B cell (primary cell): ENCODE results near the gene GADL1. TPM values are rescaled to one million over a fixed set of nuclear protein-coding genes. Genes with fewer than 3 reads are reported as not detected.

ENCODE experiments used
- ATAC-seq: fragments of 200-7000 bp; cut with Tn5 transposase; one replicate; pipeline ENCODE4 v1.10.0; 2021; ENCODE audit warnings: low read depth, mild to moderate bottlenecking, moderate number of reproducible peaks, moderate library complexity
- CTCF ChIA-PET: fragments of 350-600 bp; sonication (Branson Sonifier 250); formaldehyde crosslinking; loops from one replicate; lab custom pipeline; 2021; ENCODE audit warnings: antibody characterized with exemption, inconsistent platforms; lab: Charles Lee
- POLR2A ChIA-PET: fragments of 350-600 bp; sonication (Branson Sonifier 250); formaldehyde crosslinking; loops from one replicate; lab custom pipeline; 2021; ENCODE audit warnings: antibody characterized with exemption; lab: Charles Lee
- DNase-seq: peaks from one replicate; pipeline ENCODE4 v3.0.0; 2013
- H2AFZ ChIP-seq: 2 replicates; pipeline ENCODE4 v1.6.1; 2012; ENCODE audit warnings: mild to moderate bottlenecking, low read depth, low read length; ENCODE audit not compliant: insufficient read depth, poor library complexity, severe bottlenecking
- H3K27ac ChIP-seq, 2 donors: 1 replicate in 1 of 2; 2 replicates in 1 of 2; pipeline ENCODE4 v1.5.1; 2012 to 2013; ENCODE audit warnings: low read length in 2 of 2, mild to moderate bottlenecking in 2 of 2, moderate library complexity in 1 of 2
- H3K27me3 ChIP-seq, 4 experiments: fragments of 200-600 bp in 1 of 4; sonication (generic) in 1 of 4; replicated peaks in 1 of 4; 1 replicate in 2 of 4; 2 replicates in 2 of 4; pipeline versions ENCODE4 v1.6.1 to v1.7.0; 2013 to 2016; ENCODE audit warnings: low read length in 3 of 4, mild to moderate bottlenecking in 2 of 4, mixed read lengths in 1 of 4, moderate library complexity in 1 of 4; ENCODE audit not compliant: insufficient read depth in 4 of 4, control insufficient read depth in 3 of 4; ENCODE audit errors: control extremely low read depth in 1 of 4
- H3K36me3 ChIP-seq, 2 experiments: replicated peaks in 1 of 2; 1 replicate in 1 of 2; 2 replicates in 1 of 2; pipeline versions ENCODE4 v1.6.1 to v1.7.1; 2013; ENCODE audit warnings: low read length in 1 of 2; ENCODE audit not compliant: insufficient read depth in 2 of 2, control insufficient read depth in 1 of 2; ENCODE audit errors: control extremely low read depth in 1 of 2, extremely low read depth in 1 of 2
- H3K4me1 ChIP-seq, 2 donors: fragments of 200-600 bp in 1 of 2; sonication (generic) in 1 of 2; 1 replicate in 1 of 2; 2 replicates in 1 of 2; pipeline versions ENCODE4 v1.5.1 to v1.6.1; 2013 to 2017; ENCODE audit warnings: low read length in 2 of 2; ENCODE audit not compliant: control insufficient read depth in 2 of 2, insufficient read depth in 2 of 2
- H3K4me2 ChIP-seq: replicated peaks from 2 replicates; pipeline ENCODE3; 2012; ENCODE audit warnings: mild to moderate bottlenecking, low read depth, low read length; ENCODE audit not compliant: poor library complexity, severe bottlenecking
- H3K4me3 ChIP-seq, 5 experiments: fragments of 200-600 bp in 1 of 5; sonication (generic) in 1 of 5; 1 replicate in 3 of 5; 2 replicates in 2 of 5; pipeline versions ENCODE4 v1.5.1 to v1.7.0; 2011 to 2016; ENCODE audit warnings: low read length in 4 of 5, mild to moderate bottlenecking in 4 of 5, low read depth in 2 of 5, control low read depth in 1 of 5, moderate library complexity in 1 of 5; ENCODE audit not compliant: insufficient read depth in 1 of 5; ENCODE audit errors: control extremely low read depth in 1 of 5, extremely low read depth in 1 of 5
- H3K79me2 ChIP-seq: fragments of 200-600 bp; sonication (generic); one replicate; pipeline ENCODE4 v1.6.0; 2016; ENCODE audit warnings: low read length; ENCODE audit not compliant: control insufficient read depth, insufficient read depth
- H3K9ac ChIP-seq: fragments of 200-600 bp; sonication (generic); 2 replicates; pipeline ENCODE4 v1.6.1; 2017; ENCODE audit warnings: mild to moderate bottlenecking, low read length, moderate library complexity
- H3K9me3 ChIP-seq, 3 donors: one replicate each; pipeline versions ENCODE4 v1.6.1 to v1.7.1; 2013; ENCODE audit warnings: low read length in 2 of 3; ENCODE audit not compliant: control insufficient read depth in 2 of 3, insufficient read depth in 1 of 3; ENCODE audit errors: control extremely low read depth in 1 of 3
- H4K20me1 ChIP-seq: 2 replicates; pipeline ENCODE4 v1.6.0; 2012; ENCODE audit warnings: mild to moderate bottlenecking, low read length; ENCODE audit not compliant: insufficient read depth, control insufficient read depth, poor library complexity, severe bottlenecking
- H3K27ac Mint-ChIP-seq: one replicate; pipeline ENCODE4 v1.8.0; 2021; ENCODE audit warnings: mixed read lengths
- H3K27me3 Mint-ChIP-seq: one replicate; pipeline ENCODE4 v1.8.0; 2021; ENCODE audit warnings: mixed read lengths
- H3K4me1 Mint-ChIP-seq: one replicate; pipeline ENCODE4 v1.8.0; 2021; ENCODE audit warnings: mixed read lengths
- H3K4me3 Mint-ChIP-seq: one replicate; pipeline ENCODE4 v1.8.0; 2021; ENCODE audit warnings: mixed read lengths
- H3K9me3 Mint-ChIP-seq: one replicate; pipeline ENCODE4 v1.8.0; 2022; ENCODE audit warnings: mixed read lengths; ENCODE audit not compliant: insufficient read depth
- EZH2 ChIP-seq: IDR thresholded peaks from 2 replicates; pipeline ENCODE4 v1.6.1; 2012; ENCODE audit warnings: borderline replicate concordance, low read depth, mild to moderate bottlenecking, moderate library complexity, low read length; ENCODE audit not compliant: insufficient read depth, poor library complexity, severe bottlenecking
- WGBS: methylation state at CpG from one replicate; pipeline ENCODE4 v1.1.5; 2013; ENCODE audit warnings: missing lambda C conversion rate; ENCODE audit not compliant: insufficient coverage; 5-methylcytosine and 5-hydroxymethylcytosine counted together
- intact Hi-C: fragments of 100-400 bp; cut with micrococcal nuclease; formaldehyde crosslinking; loops from one replicate; pipeline ENCODE4 v1.10.0; 2022
- polyA plus RNA-seq: library from polyadenylated mRNA; depleted of rRNA; stranded (reverse); fragments of >200 nt; gene quantifications from 2 replicates; pipeline ENCODE4 v1.2.3, GENCODE V29; 2012
- total RNA-seq, 2 donors: library from RNA; stranded (reverse); fragments of 120-200 nt in 1 of 2; gene quantifications; 1 replicate in 1 of 2; 2 replicates in 1 of 2; pipeline versions ENCODE4 v1.2.3 to v1.2.4, GENCODE V29; 2013 to 2022
- TF ChIP-seq, protein P1 (sequence below): fragments of 200-600 bp; IDR thresholded peaks from one replicate; pipeline ENCODE4 v1.8.0; 2022; ENCODE audit warnings: antibody characterized with exemption, mild to moderate bottlenecking

The GADL1 gene
- total and polyA plus RNA-seq, 2 donors (not counting 1 experiment from before 2014, with no cell fraction given), result not detected

DNA sequence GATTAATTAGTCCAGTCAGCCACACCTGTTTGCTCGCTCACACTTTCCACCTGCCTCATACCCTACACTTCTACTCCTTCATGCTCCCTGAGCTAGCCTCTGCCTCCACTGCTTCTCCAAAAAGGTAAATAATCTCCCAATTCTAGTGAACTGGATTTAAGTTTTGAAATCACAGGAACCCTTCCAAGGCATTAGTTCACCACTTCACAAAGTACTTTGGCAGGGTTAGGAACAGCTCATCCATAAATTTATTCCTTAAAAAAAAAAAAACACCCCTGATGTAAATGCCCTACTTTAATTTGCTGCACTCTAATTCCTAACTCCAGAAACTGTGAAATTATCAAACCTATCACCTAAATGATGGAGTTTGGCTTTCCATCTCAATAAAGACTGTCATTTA is 58.3 kb downstream of the GADL1 start:
- no peaks in the 10 kb centered on the region for H3K36me3 ChIP-seq
- DNase-seq (no peak), ATAC-seq (no peak)
- Mint-ChIP-seq H3K9me3 (no peaks in the 10 kb centered on the region), H3K27ac (no peak overlapping the region), H3K27me3 (peaks cover 27% of the 10 kb centered on the region), H3K4me3 (no peak overlapping the region), H3K4me1 (no peaks in the 10 kb centered on the region)
- ChIA-PET CTCF (interaction anchor here (0.7 kb wide), 1 partner anchor 316 kb away, joined by 3 read pairs; no protein-coding TSS in a partner anchor), POLR2A (no interaction called here)
- no peaks in the 10 kb centered on the region for H3K27me3 ChIP-seq
- intact Hi-C loops, result no loop called here
- no peaks in the 10 kb centered on the region for H3K4me1 ChIP-seq
- H2AFZ ChIP-seq, result no peak overlapping the region
- whole genome bisulfite sequencing, result 83% methylated on average over 1 of the region's 1 CpG
- H3K4me2 ChIP-seq, result no peak overlapping the region
- H3K9ac ChIP-seq, result no peak overlapping the region
- no peaks in the 10 kb centered on the region for H4K20me1 ChIP-seq
- no peaks in the 10 kb centered on the region for H3K9me3 ChIP-seq
- TF ChIP-seq, protein P1, sequence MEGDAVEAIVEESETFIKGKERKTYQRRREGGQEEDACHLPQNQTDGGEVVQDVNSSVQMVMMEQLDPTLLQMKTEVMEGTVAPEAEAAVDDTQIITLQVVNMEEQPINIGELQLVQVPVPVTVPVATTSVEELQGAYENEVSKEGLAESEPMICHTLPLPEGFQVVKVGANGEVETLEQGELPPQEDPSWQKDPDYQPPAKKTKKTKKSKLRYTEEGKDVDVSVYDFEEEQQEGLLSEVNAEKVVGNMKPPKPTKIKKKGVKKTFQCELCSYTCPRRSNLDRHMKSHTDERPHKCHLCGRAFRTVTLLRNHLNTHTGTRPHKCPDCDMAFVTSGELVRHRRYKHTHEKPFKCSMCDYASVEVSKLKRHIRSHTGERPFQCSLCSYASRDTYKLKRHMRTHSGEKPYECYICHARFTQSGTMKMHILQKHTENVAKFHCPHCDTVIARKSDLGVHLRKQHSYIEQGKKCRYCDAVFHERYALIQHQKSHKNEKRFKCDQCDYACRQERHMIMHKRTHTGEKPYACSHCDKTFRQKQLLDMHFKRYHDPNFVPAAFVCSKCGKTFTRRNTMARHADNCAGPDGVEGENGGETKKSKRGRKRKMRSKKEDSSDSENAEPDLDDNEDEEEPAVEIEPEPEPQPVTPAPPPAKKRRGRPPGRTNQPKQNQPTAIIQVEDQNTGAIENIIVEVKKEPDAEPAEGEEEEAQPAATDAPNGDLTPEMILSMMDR, result no peak
- no peak for TF ChIP-seq EZH2
- H3K27ac ChIP-seq, result no peak overlapping the region
- H3K79me2 ChIP-seq, result no peaks in the 10 kb centered on the region
- H3K4me3 ChIP-seq, result no peak overlapping the region

DNA sequence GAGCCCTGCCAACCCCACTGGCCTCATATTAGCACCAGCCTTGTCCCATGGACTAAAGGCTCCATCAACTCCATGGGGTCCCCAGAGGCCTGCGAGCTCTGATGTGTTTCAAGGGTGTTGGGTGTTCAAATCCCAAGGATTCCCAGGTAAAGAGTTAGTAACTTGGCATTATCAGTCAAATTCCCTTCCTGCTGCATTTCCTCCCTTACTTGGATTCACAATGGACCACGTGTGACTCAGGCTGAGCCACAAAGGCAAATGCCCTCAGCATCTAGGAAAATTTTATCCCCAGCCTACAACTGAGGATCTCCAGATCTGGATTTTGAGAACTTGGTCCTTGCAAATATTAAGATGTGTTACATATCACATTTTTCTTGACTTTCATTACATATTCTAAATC is 58.8 kb downstream of the GADL1 start:
- 71% methylated on average over 1 of the region's 2 CpGs for WGBS
- Mint-ChIP-seq H3K4me1 (no peaks in the 10 kb centered on the region), H3K27me3 (peaks cover 27% of the 10 kb centered on the region), H3K4me3 (no peak overlapping the region), H3K27ac (no peak overlapping the region), H3K9me3 (no peaks in the 10 kb centered on the region)
- Histone ChIP-seq H3K4me3 (no peak overlapping the region), H3K27ac (no peak overlapping the region), H3K4me1 (no peaks in the 10 kb centered on the region), H3K4me2 (no peak overlapping the region), H2AFZ (no peak overlapping the region), H3K9me3 (no peaks in the 10 kb centered on the region), H3K79me2 (no peaks in the 10 kb centered on the region), H3K9ac (no peak overlapping the region), H4K20me1 (no peaks in the 10 kb centered on the region), H3K27me3 (no peaks in the 10 kb centered on the region), H3K36me3 (no peaks in the 10 kb centered on the region)
- TF ChIP-seq EZH2, result no peak
- TF ChIP-seq, protein P1, result no peak
- intact Hi-C loops, result no loop called here
- CTCF ChIA-PET, result interaction anchor here (0.7 kb wide), 1 partner anchor 315 kb away, joined by 3 read pairs; no protein-coding TSS in a partner anchor
- no peak for DNase-seq
- ATAC-seq, result no peak
- POLR2A ChIA-PET, result no interaction called here
